GM12873 (cell line): ENCODE measurements around the gene SLC13A3.
A peak's percentile ranks its signal among the peaks of the same experiment; 100 is the strongest.

Experiments used
- TF ChIP-seq, protein P1 (sequence below): IDR thresholded peaks from 2 replicates; pipeline ENCODE4 v1.5.1; 2012; ENCODE audit warnings: low read depth, mild to moderate bottlenecking, moderate library complexity, low read length, control low read depth; ENCODE audit not compliant: insufficient read depth; ENCODE audit errors: missing control alignments

Gene SLC13A3

DNA sequence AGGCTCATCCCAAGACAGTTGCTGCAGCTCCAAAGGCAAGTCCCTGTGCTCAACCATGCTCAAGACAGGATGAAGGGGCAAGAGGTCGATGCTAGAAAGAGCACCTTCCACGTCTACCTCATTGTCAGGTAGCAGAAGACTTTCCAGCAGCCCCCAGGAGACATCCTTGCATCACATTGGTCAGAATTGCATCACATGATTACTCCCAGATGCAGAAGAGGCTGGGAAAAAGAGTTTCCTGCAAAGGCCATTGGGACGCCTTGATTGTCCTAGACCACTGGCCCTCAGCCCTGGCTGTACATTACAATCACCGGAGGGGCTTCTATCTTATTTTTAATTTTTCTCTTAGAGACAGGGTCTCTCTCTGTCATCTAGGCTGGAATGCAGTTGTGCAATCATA lies 120.6 kb downstream of the SLC13A3 start:
- TF ChIP-seq, protein P1, sequence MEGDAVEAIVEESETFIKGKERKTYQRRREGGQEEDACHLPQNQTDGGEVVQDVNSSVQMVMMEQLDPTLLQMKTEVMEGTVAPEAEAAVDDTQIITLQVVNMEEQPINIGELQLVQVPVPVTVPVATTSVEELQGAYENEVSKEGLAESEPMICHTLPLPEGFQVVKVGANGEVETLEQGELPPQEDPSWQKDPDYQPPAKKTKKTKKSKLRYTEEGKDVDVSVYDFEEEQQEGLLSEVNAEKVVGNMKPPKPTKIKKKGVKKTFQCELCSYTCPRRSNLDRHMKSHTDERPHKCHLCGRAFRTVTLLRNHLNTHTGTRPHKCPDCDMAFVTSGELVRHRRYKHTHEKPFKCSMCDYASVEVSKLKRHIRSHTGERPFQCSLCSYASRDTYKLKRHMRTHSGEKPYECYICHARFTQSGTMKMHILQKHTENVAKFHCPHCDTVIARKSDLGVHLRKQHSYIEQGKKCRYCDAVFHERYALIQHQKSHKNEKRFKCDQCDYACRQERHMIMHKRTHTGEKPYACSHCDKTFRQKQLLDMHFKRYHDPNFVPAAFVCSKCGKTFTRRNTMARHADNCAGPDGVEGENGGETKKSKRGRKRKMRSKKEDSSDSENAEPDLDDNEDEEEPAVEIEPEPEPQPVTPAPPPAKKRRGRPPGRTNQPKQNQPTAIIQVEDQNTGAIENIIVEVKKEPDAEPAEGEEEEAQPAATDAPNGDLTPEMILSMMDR = no peak

DNA sequence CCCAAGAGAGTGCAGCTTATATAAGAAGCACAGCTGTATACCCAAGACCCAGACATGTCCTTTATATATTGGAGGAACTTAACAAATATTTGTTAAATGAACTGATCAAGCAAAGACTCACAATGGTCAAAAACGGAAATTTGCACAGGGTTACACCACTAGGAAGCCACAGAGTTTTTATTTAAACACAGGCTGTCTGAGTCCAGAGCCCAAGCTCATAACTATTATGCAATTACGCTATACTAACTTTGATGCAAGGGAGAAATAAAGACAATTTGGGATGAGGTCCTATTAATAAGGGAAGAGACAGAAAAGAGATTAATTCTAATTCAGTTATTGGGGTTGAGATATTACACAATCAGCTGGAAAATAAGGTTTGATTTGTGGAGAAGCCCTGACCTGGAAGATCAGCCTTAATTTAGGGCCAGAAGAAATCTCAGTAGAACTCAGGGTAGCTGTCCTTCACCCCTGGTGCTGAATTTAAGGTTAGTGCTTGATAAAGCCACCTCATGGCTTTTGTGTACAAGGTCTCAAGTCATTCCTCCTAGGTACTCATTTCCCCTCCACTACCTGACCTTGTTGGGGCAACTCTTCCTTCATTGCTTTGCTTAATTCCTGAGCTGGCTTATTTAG lies 127.4 kb downstream of the SLC13A3 start:
- TF ChIP-seq, protein P1 = no peak

DNA sequence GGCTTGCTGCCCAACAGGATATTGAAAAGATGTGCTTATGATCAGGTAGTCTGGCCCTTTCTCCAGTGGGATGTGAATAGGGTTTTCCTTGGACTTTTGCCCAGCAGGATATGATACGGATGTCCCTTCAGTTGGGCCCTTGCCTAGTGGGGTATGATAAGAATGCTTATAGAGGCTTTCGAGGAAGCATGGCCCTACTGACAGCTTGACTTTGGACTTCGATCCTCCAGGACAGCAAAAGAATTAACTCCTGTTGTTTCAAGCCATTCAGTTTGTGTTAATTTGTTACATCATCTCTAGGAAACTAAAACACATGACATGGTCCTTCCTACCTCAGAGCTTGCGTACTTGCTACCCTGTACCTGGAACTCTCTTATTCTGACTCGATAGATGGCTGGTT lies 128.2 kb downstream of the SLC13A3 start:
- TF ChIP-seq, protein P1 = no peak

DNA sequence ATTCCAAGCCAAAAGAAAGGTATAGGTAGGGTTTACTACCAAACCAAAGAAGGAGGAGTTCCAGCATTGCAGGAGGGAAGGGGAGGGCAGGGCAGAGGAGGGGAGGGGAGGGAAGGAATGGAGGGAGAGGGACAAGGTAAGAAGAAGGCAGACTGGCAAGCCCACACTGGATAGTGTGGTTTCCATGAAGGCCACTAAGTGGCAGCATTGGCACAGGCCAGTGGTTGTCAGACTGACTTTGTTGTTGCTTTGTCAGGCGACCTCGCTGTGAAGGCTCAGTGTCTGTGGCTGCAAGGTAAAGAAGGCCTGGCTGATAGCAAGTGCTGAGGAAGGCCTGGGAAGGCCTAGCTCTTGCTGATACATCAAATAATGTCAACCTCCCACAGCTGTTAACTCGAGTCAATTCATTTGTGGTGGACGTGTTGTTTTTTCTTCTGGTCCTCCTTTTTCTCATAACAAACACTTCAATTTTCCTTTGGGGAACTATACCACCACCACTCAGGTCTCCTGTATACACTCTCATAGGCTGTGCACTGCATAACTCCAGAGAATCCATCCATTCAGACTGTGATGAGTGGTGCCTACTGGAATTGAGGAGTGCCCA lies 130.2 kb downstream of the SLC13A3 start:
- TF ChIP-seq, protein P1 = peak; percentile 93

DNA sequence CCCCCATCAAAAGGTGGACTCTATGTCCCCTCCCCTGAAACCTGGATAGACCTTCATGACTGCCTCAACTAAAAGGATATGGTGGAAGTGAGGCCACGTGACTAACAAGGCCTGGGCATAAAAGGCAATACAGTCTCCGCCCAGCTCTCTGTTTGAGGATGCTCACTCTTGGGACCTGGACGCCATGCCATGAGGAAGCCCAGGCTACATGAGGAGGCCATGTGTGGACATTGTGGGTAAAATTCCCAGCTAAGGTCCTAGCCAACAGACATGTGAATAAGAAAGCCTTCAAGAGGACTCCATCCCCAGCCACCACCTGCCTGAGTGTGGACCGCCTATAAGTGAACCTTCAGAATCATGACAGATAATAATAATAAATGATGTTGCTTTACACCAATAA lies 130.7 kb downstream of the SLC13A3 start:
- TF ChIP-seq, protein P1 = no peak

DNA sequence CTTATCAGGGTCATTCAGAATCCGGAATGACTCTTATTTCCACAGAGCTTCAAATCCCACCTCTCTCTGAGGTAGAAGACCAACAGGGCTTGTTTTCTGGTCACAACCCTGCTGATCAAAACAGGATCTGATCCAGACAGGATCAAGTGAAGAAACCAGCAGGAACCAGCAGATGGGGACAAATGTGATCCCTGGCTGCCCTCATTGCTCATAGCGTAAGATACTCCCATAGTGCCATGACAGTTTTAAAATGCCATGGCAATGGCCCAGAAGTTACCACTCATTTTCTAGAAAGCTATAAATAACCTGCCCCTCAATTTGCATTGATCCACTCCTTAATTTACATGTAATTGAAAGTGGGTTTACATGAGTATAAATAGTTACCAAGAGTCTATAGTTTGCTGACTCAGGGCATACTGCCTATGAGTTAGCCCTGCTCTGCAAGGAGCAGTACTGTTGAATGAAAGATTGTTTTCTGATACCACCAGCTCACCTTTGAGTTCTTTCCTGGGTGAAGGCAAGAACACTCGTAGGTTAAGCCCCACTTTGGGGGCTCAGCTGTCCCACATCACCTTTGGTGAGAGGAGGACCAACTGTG lies 131.7 kb downstream of the SLC13A3 start:
- TF ChIP-seq, protein P1 = no peak

DNA sequence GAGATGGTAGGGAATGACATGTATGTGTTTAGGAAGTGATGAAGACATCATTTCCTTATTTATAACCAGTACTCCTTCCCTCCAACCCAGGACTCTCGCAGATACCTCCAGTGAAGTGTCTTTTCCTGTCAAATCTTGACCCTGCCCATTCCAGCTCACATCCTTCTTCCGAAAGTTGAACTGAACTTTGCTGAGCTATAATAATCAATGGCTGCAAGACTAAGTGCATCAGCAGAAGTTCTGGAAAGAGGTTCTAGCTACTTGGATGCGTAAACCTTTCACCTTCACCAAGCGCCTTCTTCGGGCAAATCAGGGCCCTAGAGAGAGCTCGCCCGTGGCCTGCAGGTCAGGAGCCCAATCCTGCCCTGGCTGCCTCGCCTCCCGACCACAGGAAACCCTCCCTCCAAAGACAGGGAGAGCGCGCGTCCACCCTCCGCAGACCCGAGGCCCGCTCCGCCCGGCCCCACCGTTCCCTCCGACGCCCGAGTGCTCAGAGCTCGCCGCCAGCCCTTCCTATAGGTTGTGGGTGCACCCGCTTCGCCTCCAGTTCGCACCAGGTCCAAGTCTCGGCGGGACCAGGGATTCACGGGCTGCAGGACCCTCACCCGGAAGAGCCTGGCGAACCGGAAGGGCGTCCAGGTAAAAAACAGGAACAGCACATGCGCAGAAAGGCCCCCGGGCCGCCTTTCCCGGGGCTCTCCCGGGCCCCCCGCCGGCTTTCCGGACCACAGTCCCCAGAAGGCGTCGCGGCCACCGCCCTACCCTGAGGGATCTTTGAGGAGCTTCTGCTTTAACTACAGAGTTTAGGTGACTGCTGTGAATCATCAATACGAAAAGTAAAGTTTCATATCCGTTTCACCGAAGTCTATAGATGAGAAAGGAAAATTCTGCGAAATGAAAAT lies 138.1 kb downstream of the SLC13A3 start, which contains the start of gene ZNF334:
Gene ZNF334, minus strand, starts transcription at position 617 of the 902 bp plus-strand sequence. CDS start 1,457 bp downstream, outside the sequence.
- TF ChIP-seq, protein P1 = no peak
